DOHH2 (cell line): ENCODE results near the gene EXD1.

Source experiments
- CTCF ChIP-seq: fragments of 200-600 bp; sonication (generic); IDR thresholded peaks from one replicate; pipeline ENCODE4 v1.5.1; 2014; ENCODE audit warnings: antibody characterized with exemption, mild to moderate bottlenecking, low read depth, low read length; ENCODE audit not compliant: poor library complexity, severe bottlenecking
- EZH2phosphoT487 ChIP-seq: fragments of 200-600 bp; sonication (generic); IDR thresholded peaks from 2 replicates; pipeline ENCODE4 v1.6.1; 2017; ENCODE audit warnings: borderline replicate concordance, mild to moderate bottlenecking, antibody characterized with exemption, low read length, moderate library complexity, mixed read lengths

GRCh38 chr15:41180206-41180789, 50.3 kb downstream of the EXD1 start:
- TF ChIP-seq CTCF (no peak), EZH2phosphoT487 (no peak)
